ENCODE data around the gene WNT8B.
A peak's percentile ranks its signal among the peaks of the same experiment; 100 is the strongest.

Gene WNT8B, protein sequence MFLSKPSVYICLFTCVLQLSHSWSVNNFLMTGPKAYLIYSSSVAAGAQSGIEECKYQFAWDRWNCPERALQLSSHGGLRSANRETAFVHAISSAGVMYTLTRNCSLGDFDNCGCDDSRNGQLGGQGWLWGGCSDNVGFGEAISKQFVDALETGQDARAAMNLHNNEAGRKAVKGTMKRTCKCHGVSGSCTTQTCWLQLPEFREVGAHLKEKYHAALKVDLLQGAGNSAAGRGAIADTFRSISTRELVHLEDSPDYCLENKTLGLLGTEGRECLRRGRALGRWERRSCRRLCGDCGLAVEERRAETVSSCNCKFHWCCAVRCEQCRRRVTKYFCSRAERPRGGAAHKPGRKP

DNA sequence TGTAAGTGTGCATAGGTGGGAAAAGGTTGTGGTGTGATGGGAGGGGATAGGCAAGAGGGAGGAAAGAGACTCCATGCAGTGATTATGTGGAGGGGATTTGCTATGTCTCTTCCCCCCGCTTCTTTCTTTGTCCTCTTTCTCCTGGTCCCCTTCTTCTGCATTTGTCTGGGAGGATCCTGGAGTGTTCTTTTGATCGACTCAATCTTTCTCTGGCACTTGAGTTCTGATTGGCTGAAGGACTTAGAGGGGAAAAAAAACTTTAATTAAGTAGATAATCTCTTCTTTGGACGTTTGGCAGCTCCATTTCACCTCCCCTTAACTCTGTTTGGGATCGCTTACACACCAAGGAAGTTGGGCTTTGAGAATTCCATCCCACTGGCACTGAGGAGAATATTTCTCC, at the start of gene WNT8B:
Gene WNT8B, plus strand, starts transcription at position 301 of the 400 bp plus-strand sequence. CDS start 160 bp downstream, outside the sequence.
- DNase-seq: no peak

DNA sequence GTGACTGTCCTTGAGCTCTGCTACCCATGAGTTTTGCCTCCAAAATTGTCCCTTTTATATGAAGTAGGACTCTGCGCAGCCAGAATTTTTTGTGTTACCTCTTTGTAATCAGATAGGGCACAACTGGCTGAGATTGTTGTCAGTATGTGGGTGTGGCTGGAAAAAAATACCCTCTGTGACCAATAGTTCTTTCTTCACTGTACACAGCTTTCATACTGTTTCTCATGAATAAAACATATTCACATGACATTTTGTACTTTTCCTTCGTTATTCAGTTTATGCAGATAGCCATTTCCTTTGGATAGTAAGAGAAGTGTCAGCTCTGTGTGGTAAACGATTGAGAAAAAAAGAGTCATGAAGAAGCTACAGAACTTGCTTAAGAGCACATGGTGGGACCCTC, 49.6 kb upstream of the WNT8B start:
- no peak for DNase-seq

DNA sequence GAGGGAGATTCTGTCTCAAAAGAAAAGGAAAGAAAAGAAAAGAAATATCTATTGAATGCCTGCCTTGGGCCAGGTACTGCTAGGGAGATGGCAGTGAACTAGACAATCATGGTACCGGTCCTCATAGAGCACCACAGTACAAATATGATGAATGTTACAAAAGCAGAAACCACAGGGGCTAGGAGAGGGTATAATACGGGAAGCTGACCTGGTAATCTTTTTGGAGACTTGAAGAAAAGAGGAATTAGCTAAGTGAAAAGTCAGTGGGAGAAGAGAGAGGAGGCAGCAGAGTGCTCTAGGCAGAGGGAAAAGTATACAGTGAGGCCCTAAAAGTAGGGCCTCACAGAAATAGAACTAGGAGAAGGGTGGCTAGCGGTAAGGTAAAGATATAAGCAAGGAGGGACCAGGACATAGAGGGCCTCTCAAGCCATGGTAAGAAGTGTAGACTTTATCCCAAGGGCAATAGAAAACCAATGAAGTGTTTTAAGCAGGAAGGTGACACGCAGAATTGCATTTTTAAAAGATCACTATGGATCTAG, 42.8 kb upstream of the WNT8B start:
- DNase-seq: no peak

DNA sequence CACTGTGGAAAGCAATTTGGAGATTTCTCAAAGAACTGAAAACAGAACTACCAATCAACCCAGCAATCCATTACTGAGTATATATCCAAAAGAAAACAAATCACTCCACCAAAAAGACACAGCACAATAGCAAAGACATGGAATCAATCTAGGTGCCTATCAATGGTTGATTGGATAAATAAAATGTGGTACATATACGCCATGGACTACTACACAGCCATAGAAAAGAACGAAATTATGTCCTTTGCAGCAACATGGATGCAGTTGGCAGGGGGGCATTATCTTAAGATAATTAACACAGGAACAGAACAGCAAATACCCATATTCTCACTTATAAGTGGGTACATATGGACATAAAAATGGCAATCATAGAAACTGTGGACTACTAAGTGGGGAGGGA, 35.4 kb upstream of the WNT8B start:
- DNase-seq: no peak

DNA sequence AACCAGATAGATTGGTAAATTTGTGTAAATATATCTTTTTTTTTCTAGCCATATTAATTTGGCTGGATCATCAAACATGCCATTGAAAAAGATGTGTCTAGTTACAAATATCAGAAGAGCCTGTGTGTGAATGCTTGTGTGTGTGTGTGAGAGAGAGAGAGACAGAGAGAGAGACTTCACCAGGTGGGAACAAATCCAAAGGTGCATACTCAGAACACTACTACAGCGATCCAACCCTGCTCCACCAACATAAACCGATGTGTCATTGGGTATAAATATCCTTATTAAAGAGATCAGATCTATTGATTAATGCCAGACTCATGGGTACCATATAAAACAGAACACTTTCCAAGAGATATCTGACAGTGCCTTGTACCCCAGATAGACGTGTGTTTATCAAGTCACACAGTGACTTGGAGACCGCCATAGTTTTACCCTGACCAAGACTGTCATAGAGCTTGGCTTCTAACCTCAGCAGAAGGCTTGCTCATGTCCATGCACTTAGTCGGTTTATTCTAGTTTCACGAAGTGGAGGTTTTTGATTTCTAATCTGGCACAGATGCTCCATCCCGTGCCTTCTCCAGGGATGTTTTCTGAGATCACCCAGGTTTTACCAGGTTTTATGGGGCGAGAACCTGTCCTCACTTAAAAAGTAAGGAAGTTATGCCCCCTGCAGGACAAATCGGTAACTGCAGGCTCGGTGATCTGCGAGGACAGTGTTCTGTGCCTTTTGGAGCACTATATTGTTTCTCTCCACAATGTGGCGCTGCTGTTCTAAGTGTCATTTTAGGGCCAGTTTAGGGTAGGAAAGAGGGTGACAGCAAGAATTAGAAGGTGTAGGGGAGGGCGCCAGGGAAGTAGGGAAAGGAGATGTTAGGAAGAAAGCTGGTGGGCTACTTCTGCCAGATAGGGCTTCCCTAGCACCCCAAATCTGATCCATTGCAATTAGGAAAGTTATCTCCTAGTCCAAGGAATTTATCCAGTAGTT, 29.3 kb upstream of the WNT8B start:
- peak; percentile 89 for DNase-seq

DNA sequence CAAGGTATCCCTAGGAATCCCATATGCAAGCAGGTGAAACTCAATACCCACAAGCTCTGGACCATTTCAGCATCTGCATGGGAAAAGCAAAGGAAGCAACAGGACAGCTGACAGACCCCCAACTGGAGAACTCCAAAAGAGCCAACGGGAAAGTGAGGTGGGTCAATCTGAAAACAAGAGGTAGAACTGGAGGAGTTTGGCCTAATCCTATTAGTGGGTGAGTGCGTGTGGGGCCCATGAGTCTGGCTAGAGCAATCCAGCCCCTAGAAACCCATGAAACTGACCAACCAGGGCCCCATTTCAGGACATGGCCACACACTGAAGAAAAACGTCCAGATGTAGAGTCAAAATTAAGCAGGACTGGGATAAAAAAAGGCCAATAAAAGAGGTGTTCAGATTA, 26.6 kb upstream of the WNT8B start:
- no peak for DNase-seq

DNA sequence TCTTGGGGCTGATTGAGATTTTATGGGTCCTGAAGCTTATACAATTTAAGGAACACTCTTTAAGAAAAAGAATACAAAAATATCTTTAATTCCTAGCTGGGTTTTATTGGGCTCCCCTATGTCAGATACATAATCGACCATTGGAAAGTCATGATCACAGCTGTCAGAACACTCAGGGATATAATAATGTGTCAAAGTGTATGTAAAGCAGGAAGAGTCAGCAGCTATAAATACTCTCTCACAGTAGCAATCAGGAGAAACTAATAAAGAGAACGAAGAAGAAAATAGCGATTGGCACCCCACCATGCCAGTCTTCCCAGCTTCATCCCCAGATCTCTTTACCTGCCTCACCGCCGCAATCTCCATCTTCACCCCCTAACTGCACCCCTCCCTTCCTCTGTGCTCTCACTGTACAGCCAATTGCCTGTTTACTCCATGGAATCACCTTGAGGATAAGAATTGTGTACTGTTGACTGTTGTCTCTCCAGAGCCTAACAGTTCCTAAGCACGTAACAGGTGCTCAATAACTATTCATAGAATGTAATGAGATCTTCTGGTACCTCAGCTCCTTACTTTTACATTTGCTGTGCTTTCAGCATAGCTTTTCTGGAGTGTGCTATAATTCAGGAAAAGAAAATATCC, 24.0 kb upstream of the WNT8B start:
- DNase-seq: no peak

DNA sequence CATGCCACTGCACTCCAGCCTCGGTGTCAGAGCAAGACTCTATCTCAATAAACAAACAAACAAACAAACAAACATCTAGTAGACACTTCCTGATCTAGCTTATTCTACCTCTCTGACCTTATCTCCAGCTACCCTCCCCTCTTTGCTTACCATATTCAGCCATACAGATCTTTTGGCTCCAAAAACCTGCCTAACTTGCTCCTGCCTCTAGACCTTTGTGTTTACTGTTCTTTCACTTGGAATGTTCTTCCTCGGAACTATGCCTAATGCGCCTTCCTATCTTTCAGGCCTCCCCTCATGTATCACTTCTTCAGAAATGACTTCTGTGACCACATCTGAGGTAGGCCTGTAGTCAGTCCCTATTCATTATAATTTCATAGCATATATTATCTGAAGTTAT, 20.3 kb upstream of the WNT8B start:
- DNase-seq: no peak

DNA sequence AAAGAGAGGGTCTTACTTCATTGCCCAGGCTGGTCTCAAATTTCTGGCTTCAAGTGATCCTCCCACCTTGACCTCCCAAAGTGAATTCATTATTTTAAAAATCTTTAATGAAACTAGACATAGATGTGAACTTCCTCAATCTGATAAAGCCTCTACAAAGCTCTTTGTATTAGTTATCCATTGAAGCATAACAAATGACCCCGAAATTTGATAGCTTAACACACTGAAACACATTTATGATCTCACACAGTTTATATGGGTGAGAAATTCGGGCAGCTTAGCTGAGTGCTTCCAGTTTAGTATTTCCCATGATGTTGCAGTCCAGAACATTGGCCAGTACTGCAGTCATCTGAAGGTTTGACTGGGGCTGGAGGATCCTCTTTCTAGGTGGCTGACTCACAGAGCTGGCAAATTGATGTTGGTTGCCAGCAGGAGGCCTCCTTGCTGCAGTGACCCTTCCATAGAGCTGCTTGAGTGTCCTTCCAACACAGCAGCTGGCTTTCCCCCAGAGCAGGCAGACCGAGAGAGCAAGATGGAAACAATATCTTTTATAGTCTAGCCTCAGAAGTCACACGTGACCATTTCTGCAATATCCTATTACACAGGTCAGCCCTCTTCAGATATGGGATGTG, 16.6 kb upstream of the WNT8B start:
- no peak for DNase-seq

DNA sequence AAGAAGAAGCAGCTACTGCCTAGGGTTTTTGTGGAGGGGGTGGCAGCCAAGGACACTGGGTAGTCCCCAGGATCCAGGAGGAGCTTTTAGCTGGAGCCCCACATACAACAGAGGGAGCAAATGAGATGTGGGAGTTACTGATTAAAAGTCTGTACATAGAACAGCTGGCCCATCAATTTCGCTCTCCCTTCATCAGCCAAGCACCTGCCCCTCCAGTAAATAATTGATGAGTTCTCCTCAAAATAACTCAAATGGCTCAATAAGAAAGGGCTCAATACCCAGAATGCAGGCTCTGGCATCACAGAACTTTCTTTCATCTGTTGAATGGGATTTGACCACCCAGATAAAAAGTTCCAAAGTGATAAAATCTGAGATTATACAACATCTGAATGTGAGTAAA, 15.1 kb upstream of the WNT8B start:
- DNase-seq: no peak

DNA sequence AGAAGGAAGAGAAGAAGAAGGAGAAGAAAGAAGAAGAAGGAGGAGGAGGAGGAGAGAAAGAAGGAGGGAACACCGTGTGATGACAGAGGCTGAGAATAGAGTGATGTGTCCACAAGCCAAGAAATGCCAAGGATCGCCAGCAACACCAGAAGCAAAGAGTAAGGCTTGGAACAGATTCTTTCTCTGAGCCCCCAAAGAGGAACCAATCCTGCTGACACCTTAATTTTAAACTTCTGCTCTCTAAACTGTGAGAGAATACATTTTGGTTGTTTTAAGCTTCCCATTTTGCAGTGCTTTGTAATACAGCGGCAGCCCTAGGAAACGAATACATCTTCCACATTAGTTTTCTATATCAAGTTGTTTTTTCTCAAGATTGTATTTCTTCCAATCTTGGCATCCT, 13.9 kb upstream of the WNT8B start:
- DNase-seq: no peak

DNA sequence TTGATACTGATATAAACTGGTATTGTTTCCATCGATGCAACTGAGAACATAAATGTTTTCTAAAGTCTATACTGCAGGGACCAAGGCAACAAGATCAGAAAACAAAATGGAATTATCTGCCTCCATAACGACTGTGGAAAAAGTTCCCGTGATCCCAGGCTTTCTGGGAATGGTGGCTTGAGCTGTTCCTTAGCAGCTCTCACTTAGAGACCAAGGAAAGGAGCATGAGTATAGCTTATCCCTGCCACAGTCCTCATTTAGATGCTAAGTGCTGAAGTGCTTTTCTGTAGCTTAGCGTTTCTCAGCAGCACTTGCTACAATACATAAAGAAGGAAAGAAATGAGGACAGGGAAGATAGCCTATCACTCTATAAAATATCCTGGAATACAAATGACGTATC, 5.5 kb downstream of the WNT8B start:
- no peak for DNase-seq

DNA sequence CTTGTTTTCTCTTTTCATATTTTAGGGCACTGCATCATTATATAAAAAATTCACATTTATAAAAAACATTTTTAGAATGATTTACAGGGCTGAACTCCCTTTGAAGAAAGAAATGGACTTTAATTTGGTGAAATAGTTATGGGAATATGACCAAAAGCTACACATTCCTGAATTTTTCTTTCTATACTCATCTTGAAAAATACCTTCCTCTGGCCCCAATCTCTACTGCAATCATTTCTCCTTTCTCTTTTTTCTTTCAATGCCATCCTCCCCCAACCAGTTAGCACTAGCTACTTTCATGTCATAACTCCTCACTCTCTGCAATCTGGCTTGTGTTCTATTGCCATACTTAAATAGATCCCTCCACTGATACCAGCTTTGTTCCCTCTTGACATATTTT, 6.2 kb downstream of the WNT8B start:
- no peak for DNase-seq

DNA sequence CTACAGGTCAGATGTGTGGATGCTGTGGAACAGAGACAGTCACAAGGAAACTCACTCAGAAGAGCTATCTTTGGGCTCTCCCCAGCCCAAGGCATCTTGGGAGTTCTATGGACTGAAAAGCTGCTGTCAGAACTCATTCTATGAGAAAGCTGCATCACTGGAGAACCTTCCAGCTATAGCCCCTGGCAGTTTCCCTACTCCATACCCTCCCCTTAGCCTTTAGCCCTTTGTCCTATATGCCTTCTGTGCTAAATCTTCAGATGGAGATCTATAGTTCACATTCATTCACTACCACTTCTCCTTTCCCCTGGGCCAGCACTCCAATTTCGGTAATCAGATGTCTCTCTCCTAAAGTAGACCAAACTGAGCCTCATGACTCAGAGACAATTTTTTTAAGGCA, 6.9 kb downstream of the WNT8B start:
- no peak for DNase-seq

DNA sequence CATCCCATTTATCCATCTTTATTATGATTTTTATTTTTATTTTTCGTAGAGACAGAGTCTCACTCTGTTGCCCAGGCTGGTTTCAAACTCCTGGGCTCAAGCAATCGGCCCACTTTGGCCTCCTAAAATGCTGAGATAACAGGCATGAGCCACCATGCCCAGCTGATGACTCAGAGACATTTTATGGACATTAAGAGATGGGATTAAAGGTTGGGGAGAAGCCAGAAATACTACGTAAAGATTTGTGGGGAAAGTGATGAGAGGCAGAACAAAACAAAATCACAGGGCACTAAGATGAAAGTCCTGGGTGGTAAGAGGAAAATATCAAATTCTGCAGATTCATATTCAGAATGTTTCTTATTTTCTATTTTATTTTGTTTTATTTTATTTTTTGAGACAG, 7.6 kb downstream of the WNT8B start:
- DNase-seq: no peak

DNA sequence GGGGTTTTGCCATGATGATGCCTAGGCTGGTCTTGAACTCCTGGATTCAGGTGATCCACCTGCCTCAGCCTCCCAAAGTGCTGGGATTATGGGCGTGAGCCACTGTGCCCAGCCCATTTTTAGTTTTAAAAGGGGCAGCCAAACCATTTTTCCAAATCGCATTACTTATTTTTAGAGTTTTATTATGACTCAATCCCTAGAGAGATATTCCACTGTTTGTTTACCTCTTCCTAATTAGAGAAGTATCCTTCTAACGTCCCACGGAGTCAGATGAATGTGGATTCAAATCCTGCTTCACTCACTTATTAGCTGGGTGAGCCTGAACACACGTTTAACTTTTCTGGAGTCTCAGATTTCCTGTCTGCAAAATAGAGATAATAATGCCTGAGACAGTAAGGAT, 15.2 kb downstream of the WNT8B start:
- no peak for DNase-seq

DNA sequence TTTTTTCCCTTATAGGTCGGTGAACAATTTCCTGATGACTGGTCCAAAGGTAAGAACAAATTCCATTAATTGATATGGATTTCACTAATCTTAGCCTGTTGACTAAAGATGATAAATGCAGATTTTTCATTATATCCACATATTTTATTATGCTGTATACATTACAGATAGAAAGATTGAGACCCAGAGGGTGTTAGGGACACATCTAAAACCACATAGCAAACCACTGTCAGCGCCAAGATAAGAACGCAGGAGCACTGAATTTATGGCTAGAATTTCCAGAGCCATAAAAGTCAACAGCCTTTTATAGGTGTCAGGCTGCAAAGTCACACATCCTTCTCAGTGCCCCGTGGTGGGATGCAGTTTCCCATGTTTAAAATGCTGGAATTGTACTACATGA, 16.2 kb downstream of the WNT8B start:
- no peak for DNase-seq

DNA sequence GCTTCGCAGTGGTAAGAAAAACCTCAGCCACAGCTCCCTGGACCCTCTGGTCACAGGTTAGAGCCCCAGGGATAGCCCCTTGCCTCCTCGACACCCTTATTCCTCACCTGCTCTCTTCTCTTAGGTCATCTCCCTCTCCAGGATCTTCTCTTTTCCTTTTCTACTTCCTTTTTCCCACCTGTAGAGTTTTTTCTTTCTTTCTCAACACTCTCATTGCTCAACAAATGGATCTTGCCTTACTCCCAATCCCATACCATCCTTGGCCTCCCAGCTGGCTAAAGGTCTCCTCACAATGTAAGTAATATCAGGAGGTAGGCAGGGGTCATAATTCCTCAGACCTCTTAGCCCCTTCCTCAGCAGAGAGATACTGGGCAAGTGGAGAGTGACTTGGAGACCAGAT, 17.2 kb downstream of the WNT8B start:
- no peak for DNase-seq

DNA sequence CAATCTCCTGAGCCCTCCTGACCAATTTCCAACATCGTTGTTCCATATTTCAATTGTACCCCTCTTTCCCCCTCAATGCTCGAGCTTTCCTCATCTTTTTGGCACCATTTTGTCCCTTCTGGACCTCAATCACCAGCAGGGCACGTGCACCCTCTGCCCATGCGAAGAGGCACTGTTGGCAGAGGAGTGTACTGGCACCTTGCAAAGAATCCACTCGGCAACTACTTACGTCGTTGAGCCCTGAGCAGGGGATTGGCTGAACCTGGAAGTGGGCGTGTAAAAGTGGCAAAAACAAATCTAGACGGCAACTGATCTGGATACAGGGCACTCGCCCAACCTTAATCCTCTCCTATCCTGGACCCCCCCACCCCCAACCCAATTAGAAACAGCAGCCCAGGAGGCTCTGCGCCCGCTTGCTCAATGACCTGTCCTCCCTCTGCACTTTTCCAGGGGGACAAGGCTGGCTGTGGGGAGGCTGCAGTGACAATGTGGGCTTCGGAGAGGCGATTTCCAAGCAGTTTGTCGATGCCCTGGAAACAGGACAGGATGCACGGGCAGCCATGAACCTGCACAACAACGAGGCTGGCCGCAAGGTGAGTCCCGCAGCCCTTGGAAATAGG, 18.8 kb downstream of the WNT8B start:
- peak; percentile 87 for DNase-seq

DNA sequence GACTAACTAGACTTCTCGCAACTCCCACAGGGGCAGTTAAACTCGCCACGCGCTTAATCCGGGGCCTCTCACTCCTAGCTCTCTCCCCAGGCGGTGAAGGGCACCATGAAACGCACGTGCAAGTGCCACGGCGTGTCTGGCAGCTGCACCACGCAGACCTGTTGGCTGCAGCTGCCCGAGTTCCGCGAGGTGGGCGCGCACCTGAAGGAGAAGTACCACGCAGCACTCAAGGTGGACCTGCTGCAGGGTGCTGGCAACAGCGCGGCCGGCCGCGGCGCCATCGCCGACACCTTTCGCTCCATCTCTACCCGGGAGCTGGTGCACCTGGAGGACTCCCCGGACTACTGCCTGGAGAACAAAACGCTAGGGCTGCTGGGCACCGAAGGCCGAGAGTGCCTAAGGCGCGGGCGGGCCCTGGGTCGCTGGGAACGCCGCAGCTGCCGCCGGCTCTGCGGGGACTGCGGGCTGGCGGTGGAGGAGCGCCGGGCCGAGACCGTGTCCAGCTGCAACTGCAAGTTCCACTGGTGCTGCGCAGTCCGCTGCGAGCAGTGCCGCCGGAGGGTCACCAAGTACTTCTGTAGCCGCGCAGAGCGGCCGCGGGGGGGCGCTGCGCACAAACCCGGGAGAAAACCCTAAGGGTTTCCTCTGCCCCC, 19.5 kb downstream of the WNT8B start:
- peak; percentile 12 for DNase-seq

DNA sequence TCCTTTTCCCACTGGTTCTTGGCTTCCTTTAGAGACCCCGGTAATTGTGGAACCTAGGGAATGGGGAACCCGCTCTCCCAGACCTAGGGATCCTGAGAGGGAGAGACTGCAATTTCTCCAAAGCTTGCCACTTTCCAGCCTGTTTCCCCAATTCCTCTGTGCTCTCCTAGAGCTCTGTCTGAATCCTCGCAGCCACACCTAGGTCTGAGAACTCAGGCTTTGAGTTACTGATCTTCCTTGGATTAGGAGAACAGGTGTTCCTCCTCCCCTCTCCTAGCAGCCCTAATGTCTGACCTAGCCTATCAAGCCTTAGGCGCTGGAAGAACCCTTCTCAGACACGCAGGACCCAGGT, 20.0 kb downstream of the WNT8B start:
- no peak for DNase-seq
